GM19397 (cell line): ENCODE results near the gene PTPN5.
"Not testable (repeated sequence)": the region's sequence is repeated elsewhere in the genome, so short reads cannot be mapped to it uniquely, and the experiment has no call there.

Source experiments
- ATAC-seq: cut with Tn5 transposase; IDR thresholded peaks from one replicate; pipeline ENCODE4 v1.9.1; 2021; ENCODE audit warnings: mild to moderate bottlenecking, moderate library complexity; ENCODE audit not compliant: unreplicated experiment

The PTPN5 gene

GRCh38 chr11:18692941-18693760 is 98.4 kb downstream of the PTPN5 start:
- no peak for ATAC-seq

- not testable (repeated sequence) for ATAC-seq
Measured at GRCh38 chr11:18691467-18692140, 100.0 kb downstream of the PTPN5 start.

GRCh38 chr11:18684267-18684666 is 107.3 kb downstream of the PTPN5 start:
- no peak for ATAC-seq

GRCh38 chr11:18682466-18682865 is 109.1 kb downstream of the PTPN5 start:
- no peak for ATAC-seq

- not testable (repeated sequence) for ATAC-seq
Measured at GRCh38 chr11:18681949-18682348, 109.6 kb downstream of the PTPN5 start.
